NCI-H2171 (cell line): ENCODE data around the gene SGF29.
"Not testable (repeated sequence)": the region's sequence is repeated elsewhere in the genome, so short reads cannot be mapped to it uniquely, and the experiment has no call there.

Experiments
- DNase-seq: peaks from one replicate; lab custom pipeline; 2025; lab: John Stamatoyannopoulos, UW

The SGF29 gene

GRCh38 chr16:28612359-28613280, 58.9 kb downstream of the SGF29 start:
- not testable (repeated sequence) for DNase-seq

DNA sequence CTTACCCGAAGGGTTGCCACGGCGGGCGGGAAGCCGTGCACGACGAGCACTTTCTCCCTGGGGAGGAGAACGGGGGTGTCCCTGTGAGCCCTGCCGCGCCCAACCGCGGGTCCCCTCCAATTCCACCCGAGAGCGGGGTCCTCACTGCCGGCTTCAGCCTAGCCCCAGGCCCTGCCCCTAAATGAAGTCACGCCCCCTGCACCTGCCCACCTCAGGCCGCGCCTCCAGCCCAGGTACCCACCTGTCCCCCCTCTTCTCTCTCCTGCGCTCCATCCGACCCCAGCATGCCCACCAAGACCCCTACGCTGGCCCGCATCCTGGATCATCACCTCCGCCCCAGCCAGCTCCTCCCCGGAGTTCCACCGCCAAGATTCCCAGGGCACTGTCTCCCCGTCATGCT, 60.2 kb downstream of the SGF29 start:
- DNase-seq: not testable (repeated sequence)

DNA sequence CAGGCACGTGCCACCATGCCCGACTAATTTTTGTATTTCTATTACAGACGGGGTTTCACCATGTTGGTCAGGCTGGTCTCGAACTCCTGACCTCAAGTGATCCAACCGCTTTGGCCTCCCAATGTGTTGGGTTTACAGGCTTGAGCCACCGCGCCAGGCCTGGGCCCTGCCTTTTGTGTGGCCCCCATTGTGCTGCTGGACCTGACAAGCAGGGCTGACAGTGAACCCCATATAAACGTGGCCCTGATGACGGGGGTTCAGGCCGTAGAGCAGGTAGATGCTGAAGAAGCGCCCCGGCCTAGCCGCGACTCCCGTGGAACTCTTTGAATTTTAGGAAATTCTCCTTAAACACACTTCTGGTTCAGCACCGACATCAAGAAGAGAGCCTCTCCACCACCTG, 60.8 kb downstream of the SGF29 start:
- DNase-seq: not testable (repeated sequence)

DNA sequence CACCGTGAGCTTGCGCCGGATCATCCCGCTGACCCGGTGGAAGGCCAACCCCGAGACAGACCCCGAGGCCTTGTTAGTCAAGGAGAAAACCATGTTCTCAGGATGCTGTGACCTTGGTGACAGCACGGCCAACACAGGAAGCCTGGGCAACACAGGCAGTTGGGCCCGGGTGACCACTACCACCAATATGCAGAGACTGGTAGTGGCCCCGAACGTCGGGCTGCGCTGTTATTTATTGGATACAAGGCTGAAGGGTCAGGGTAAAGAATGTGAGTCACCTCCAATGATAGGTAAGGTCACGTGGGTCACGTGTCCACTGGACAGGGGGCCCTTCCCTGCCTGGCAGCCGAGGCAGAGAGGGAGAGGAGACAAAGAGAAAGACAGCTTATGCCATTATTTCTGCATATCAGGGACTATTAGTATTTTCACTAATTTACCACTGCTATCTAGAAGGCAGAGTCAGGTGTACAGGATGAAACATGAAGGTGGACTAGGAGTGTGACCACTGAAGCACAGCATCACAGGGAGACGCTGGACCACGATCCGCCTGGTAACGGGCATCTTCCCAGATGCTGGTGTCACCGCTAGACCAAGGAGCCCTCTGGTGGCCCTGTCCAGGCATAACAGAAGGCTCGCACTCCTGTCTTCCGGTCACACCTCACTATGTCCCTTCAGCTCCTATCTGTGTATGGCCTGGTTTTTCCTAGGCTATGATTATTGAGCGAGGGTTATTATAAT, 61.9 kb downstream of the SGF29 start:
- not testable (repeated sequence) for DNase-seq

DNA sequence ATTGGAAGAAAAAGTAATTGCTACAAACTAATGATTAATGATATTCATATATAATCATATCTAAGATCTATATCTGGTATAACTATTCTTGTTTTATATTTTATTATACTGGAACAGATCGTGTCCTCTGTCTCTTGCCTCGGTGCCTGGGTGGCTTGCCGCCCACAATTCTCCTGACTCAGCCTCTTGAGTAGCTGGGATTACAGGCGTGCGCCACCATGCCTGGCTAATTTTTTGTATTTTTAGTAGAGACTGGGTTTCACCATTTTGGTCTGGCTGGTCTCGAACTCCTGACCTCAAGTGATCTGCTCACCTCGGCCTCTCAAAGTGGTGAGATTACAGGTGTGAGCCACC, 62.5 kb downstream of the SGF29 start:
- DNase-seq: not testable (repeated sequence)

- no peak for DNase-seq
These were observed 62.9 kb downstream of the SGF29 start for GRCh38 chr16:28616636-28617035.

DNA sequence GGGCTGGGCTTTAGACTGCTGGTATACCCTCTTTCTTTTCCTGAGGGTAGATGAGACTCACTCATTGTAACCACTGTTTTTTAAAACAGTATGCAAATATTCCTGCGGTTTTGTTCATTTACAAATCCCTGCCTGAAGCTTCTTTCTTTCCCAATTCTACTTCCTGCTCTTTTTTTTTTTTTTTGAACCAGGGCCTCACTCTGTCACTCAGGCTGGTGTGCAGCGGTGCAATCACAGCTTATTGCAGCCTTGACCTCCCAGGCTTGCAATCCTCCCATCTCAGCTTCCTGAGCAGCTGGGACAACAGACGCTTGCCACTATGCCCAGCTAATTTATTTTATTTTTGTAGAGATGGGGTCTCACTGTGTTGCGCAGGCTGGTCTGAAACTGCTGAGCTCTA, 64.2 kb downstream of the SGF29 start:
- no peak for DNase-seq

DNA sequence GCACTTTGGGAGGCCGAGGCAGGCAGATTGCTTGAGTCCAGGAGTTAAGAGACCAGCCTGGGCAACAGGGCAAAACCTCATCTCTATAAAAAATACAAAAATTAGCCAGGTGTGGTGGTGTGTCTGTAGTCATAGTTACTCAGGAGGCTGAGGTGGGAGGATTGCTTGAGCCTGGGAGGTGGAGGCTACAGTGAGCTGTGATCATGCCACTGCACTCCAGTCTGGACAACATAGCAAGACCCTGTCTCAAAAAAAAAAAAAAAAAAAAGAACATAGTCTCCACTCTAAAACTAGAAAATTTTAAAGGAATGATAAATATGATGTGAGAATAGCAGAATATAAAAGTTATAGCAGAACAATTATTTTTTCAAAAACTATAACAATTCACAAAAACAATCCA, 66.6 kb downstream of the SGF29 start:
- not testable (repeated sequence) for DNase-seq

- DNase-seq: no peak
These were observed 67.9 kb downstream of the SGF29 start for GRCh38 chr16:28621481-28622155.

DNA sequence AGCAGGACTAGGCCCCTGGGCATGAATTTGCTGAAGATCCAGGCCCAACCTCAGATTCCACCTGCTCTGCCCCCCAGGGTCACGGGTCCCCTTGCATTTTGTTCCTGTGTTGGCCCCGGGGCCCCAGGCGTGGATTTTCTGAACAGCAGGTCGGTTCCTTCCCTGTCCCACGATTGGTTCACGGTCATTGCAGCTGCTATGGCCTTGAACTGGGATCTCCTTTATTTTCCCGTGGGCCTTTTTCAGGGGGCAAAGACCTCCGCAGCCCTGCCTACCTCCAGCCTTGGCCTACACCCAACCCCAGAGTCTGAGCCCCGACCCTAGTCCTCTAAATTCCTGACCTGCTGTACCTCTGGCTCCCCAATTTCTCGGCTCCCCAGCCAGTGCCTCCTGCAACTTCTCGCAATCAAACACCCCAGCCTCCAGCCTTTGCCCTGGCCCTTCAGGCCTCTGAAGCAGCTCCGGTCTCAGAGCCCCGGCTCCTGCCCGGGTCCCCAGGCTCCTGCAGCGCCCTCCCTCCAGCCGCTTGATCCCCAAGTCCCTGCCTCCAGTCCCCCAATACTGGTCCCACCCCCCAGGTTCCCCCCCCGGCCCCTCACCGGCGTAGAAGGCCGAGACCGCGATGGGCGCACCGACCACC, 68.9 kb downstream of the SGF29 start:
- not testable (repeated sequence) for DNase-seq

DNA sequence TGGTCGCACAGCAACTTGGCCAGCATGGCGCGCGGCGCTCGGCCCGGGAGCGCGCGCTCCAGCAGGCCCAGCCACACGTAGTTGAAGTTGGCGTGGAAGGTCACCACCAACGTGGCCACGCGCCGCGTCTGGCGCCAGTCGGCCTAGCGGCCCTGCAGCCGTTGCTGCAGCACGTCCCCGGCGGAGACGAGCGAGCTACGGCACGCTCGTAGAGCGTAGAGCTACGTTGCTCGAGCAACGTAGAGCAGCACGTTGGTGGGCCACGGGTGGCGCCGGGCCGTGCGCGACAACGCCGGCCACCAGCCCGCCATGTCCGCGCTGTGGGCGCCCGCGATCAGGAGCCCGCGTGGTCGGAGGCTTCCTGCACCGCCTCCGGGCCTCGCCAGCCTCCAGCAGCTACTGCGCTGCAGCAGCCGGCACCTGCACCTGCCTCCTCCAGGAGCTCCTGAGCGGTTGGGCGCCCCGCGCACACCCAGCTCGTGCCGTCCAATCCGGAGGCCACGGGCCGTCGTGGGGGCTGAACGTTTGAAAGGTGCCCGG, 69.5 kb downstream of the SGF29 start:
- peak; percentile 80 for DNase-seq

GRCh38 chr16:28630905-28631304, 77.2 kb downstream of the SGF29 start:
- DNase-seq: not testable (repeated sequence)

GRCh38 chr16:28636093-28636823, 82.5 kb downstream of the SGF29 start:
- DNase-seq: not testable (repeated sequence)

- not testable (repeated sequence) for DNase-seq
These were observed 84.0 kb downstream of the SGF29 start, which contains the start of gene NPIPB8 for GRCh38 chr16:28637765-28638164. Gene NPIPB8, plus strand, starts transcription at chr16:28638065. Its CDS starts 296 bp downstream, at chr16:28638361.

DNA sequence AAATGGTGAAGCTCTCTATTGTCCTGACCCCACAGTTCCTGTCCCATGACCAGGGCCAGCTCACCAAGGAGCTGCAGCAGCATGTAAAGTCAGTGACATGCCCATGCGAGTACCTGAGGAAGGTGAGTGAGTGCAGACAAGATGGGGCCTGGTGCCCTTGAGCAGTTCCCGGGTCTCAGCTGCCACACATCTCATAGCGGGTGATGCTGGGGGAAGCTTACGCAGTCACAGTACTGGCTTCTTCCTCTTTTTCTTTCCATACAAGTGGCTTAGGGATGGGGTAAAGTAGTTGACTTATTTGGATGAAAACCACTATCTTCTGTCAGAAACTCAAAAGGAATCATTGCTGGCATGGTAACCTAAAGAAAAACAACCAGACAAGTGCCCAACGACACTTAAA, 84.6 kb downstream of the SGF29 start:
- not testable (repeated sequence) for DNase-seq

- DNase-seq: not testable (repeated sequence)
These were observed 86.2 kb downstream of the SGF29 start for GRCh38 chr16:28639959-28640358.
